ENCODE measurements around the gene RAB42.
A peak's percentile ranks its signal among the peaks of the same experiment; 100 is the strongest.
"Not testable (repeated sequence)": the region's sequence is repeated elsewhere in the genome, so short reads cannot be mapped to it uniquely, and the experiment has no call there.

RAB42 gene

GRCh38 chr1:28586585-28587391 lies 5.3 kb upstream of the RAB42 start:
- not testable (repeated sequence) for DNase-seq

GRCh38 chr1:28592321-28593071 lies 431 bp downstream of the RAB42 start:
- DNase-seq, result no peak

GRCh38 chr1:28593988-28594356 lies 1.9 kb downstream of the RAB42 start:
- not testable (repeated sequence) for DNase-seq

GRCh38 chr1:28594686-28595411 lies 2.8 kb downstream of the RAB42 start:
- not testable (repeated sequence) for DNase-seq

GRCh38 chr1:28595412-28596191 lies 3.5 kb downstream of the RAB42 start:
- no peak for DNase-seq

- DNase-seq, result not testable (repeated sequence)
These were observed 4.2 kb downstream of the RAB42 start for GRCh38 chr1:28596276-28596675.

- DNase-seq, result no peak
These were observed 9.6 kb downstream of the RAB42 start for GRCh38 chr1:28601696-28602095.

GRCh38 chr1:28602536-28603439 lies 10.7 kb downstream of the RAB42 start:
- DNase-seq, result no peak

GRCh38 chr1:28604411-28604810 lies 12.3 kb downstream of the RAB42 start:
- no peak for DNase-seq

- no peak for DNase-seq
These were observed 12.9 kb downstream of the RAB42 start for GRCh38 chr1:28604962-28605361.

GRCh38 chr1:28606771-28607170 lies 14.7 kb downstream of the RAB42 start:
- DNase-seq, result no peak

GRCh38 chr1:28613175-28613574 lies 21.1 kb downstream of the RAB42 start:
- no peak for DNase-seq

- no peak for DNase-seq
These were observed 39.6 kb downstream of the RAB42 start for GRCh38 chr1:28631713-28632112.

GRCh38 chr1:28632560-28632959 lies 40.5 kb downstream of the RAB42 start:
- no peak for DNase-seq

- DNase-seq, result peak; percentile 39
These were observed 48.7 kb downstream of the RAB42 start for GRCh38 chr1:28640766-28641165.

GRCh38 chr1:28642056-28642846 lies 50.2 kb downstream of the RAB42 start:
- peak; percentile 17 for DNase-seq

GRCh38 chr1:28642847-28643635 lies 51.0 kb downstream of the RAB42 start, which contains the start of gene TAF12:
TSS of gene TAF12 (minus strand) at chr1:28643067. CDS start at chr1:28622081, 20,986 bp downstream.
- peak; percentile 96 for DNase-seq

- no peak for DNase-seq
These were observed 52.4 kb downstream of the RAB42 start for GRCh38 chr1:28644494-28644893.

All from CD4-positive, alpha-beta T cell treated with Interleukin-15 for 1 hour (primary cell).